K562 (cell line): Measurements from ENCODE around the gene EZH1. TPM values are rescaled to one million over a fixed set of nuclear protein-coding genes. Genes with fewer than 3 reads are reported as not detected.

Experiments
- ARID2 ChIP-seq: fragments of 450-650 bp; IDR thresholded peaks from 2 replicates; pipeline ENCODE4 v1.6.1; 2017; ENCODE audit warnings: antibody characterized with exemption, mild to moderate bottlenecking
- EGR1 ChIP-seq: fragments of 450-650 bp; conservative IDR thresholded peaks from 2 replicates; pipeline ENCODE4 v1.6.1; 2017; ENCODE audit warnings: mild to moderate bottlenecking
- FOXP4 ChIP-seq: sonication (generic); formaldehyde crosslinking; IDR thresholded peaks from 2 replicates; pipeline ENCODE4 v1.8.0; 2022; ENCODE audit warnings: mild to moderate bottlenecking, missing genetic modification reagents, borderline replicate concordance
- HMG20B ChIP-seq: fragments of 250-450 bp; sonication (Bioruptor Pico); IDR thresholded peaks from 2 replicates; pipeline ENCODE4 v1.5.0; 2021; ENCODE audit warnings: mild to moderate bottlenecking
- HNRNPUL1 ChIP-seq: fragments of 200-400 bp; formaldehyde crosslinking; IDR thresholded peaks from 2 replicates; pipeline ENCODE4 v1.6.1; 2017; ENCODE audit warnings: low read length
- JUN ChIP-seq, 2 experiments: sonication (generic) in 1 of 2; formaldehyde crosslinking in 1 of 2; IDR thresholded peaks; 2 replicates each; pipeline versions ENCODE4 v1.6.1 to v1.8.0; 2012 to 2022; ENCODE audit warnings: borderline replicate concordance in 2 of 2, mild to moderate bottlenecking in 2 of 2, improper control_type of control experiment in 1 of 2, low read depth in 1 of 2, low read length in 1 of 2, missing genetic modification reagents in 1 of 2
- KAT7 ChIP-seq: sonication (generic); formaldehyde crosslinking; IDR thresholded peaks from 2 replicates; pipeline ENCODE4 v1.8.0; 2022; ENCODE audit warnings: missing genetic modification reagents, mild to moderate bottlenecking, borderline replicate concordance
- LEF1 ChIP-seq: fragments of 450-650 bp; IDR thresholded peaks from 2 replicates; pipeline ENCODE4 v1.6.1; 2016; ENCODE audit warnings: mild to moderate bottlenecking
- MIER1 ChIP-seq: fragments of 450-650 bp; IDR thresholded peaks from 2 replicates; pipeline ENCODE4 v1.6.1; 2016; ENCODE audit warnings: antibody characterized with exemption, mild to moderate bottlenecking, low read depth
- MYNN ChIP-seq, 2 experiments: sonication (generic); formaldehyde crosslinking in 1 of 2; IDR thresholded peaks; 2 replicates each; pipeline versions ENCODE4 v1.5.0 to v1.6.1; 2016 to 2020; ENCODE audit warnings: antibody characterized with exemption in 1 of 2, missing genetic modification reagents in 1 of 2
- NR2C2 ChIP-seq, 2 experiments: fragments of 200-800 bp in 1 of 2; sonication (Bioruptor generic) in 1 of 2; sonication (generic) in 1 of 2; formaldehyde crosslinking in 1 of 2; IDR thresholded peaks; 2 replicates each; pipeline versions ENCODE4 v1.6.1 to v1.8.0; 2016 to 2022; ENCODE audit warnings: mild to moderate bottlenecking in 1 of 2, missing compliant biosample characterization in 1 of 2, missing genetic modification characterization in 1 of 2, missing genetic modification reagents in 1 of 2
- ZBTB11 ChIP-seq, 3 experiments: fragments of 200-800 bp in 1 of 3; fragments of 250-450 bp in 1 of 3; fragments of 450-650 bp in 1 of 3; sonication (Bioruptor Pico) in 1 of 3; sonication (Bioruptor generic) in 1 of 3; formaldehyde crosslinking in 1 of 3; IDR thresholded peaks; 2 replicates each; pipeline versions ENCODE4 v1.6.1 to v1.8.0; 2016 to 2022; ENCODE audit warnings: mild to moderate bottlenecking in 2 of 3, missing genetic modification characterization in 2 of 3, missing compliant biosample characterization in 1 of 3, moderate library complexity in 1 of 3
- ZBTB9 ChIP-seq: fragments of 450-650 bp; formaldehyde crosslinking; IDR thresholded peaks from 2 replicates; pipeline ENCODE4 v1.4.0; 2020; ENCODE audit warnings: mild to moderate bottlenecking, moderate library complexity
- ZNF583 ChIP-seq: fragments of 250-450 bp; sonication (Bioruptor Pico); IDR thresholded peaks from 2 replicates; pipeline ENCODE4 v1.4.0; 2020
- ZNF655 ChIP-seq: fragments of 250-450 bp; sonication (Bioruptor Pico); IDR thresholded peaks from 2 replicates; pipeline ENCODE4 v1.5.0; 2021
- polyA plus RNA-seq, 8 experiments: library from polyadenylated mRNA; depleted of rRNA in 4 of 8; stranded (reverse) in 5 of 8; unstranded in 3 of 8; fragments of >200 nt; fragmentation: Nextera tagmentation in 2 of 8; fragmentation: Illumina TruSeq in 1 of 8; extraction: Ambion mirVana in 2 of 8; extraction: Trizol in 1 of 8; gene quantifications; 2 replicates each; pipeline versions ENCODE4 v1.2.1 to v1.2.3, GENCODE V29; 2011 to 2014; ENCODE audit warnings: inconsistent platforms in 1 of 8, missing spikeins in 1 of 8
- total RNA-seq, 7 experiments: library from RNA; depleted of rRNA in 6 of 7; stranded (reverse); fragments of >200 nt in 6 of 7; fragmentation: Illumina TruSeq in 2 of 7; extraction: Trizol in 2 of 7; gene quantifications; 2 replicates each; pipeline versions ENCODE4 v1.2.1 to v1.2.3, GENCODE V29; 2011 to 2021; ENCODE audit warnings: low replicate concordance in 1 of 7
- TF ChIP-seq, protein P1 (sequence below): fragments of 250-450 bp; sonication (Bioruptor Pico); IDR thresholded peaks from 2 replicates; pipeline ENCODE4 v1.5.0; 2020; ENCODE audit warnings: mild to moderate bottlenecking, borderline replicate concordance

The EZH1 gene
- total and polyA plus RNA-seq, 9 of the 15 experiments (the other 6 are each of a cell fraction or from before 2014, with no cell fraction given), result 8.6 to 40.8 (median 22.9) TPM

GRCh38 chr17:42750739-42751344, 6.0 kb upstream of the EZH1 start (continued):
- TF ChIP-seq NR2C2 (CRISPR knock-in tag; IDR thresholded peaks at IDR 0.05) (no peak), NR2C2 (tag; IDR thresholded peaks at IDR 0.05) (no peak), KAT7 (CRISPR knock-in tag) (no peak), ZBTB11 (CRISPR knock-in tag; IDR thresholded peaks at IDR 0.05) (peak in 1 of 3 experiments; percentile 78; a peak in 2 of 6 replicates), HMG20B (CRISPR knock-in tag) (no peak), LEF1 (peak; percentile 60; the same call in 1 of the 2 replicates), JUN (IDR thresholded peaks at IDR 0.05; ENCODE audit: borderline replicate concordance, low read depth, low read length) (no peak), JUN (CRISPR knock-in tag; IDR thresholded peaks at IDR 0.05; ENCODE audit: borderline replicate concordance) (no peak), MIER1 (no peak), ZNF655 (CRISPR knock-in tag) (no peak), ZNF583 (CRISPR knock-in tag) (peak; percentile 59; the same call in 1 of the 2 replicates), FOXP4 (no peak), ZBTB9 (CRISPR knock-in tag) (no peak), EGR1 (no peak), ARID2 (no peak), HNRNPUL1 (no peak), MYNN (IDR thresholded peaks at IDR 0.05) (peak; percentile 73), MYNN (CRISPR knock-in tag; IDR thresholded peaks at IDR 0.05) (no peak)
- TF ChIP-seq, protein P1, sequence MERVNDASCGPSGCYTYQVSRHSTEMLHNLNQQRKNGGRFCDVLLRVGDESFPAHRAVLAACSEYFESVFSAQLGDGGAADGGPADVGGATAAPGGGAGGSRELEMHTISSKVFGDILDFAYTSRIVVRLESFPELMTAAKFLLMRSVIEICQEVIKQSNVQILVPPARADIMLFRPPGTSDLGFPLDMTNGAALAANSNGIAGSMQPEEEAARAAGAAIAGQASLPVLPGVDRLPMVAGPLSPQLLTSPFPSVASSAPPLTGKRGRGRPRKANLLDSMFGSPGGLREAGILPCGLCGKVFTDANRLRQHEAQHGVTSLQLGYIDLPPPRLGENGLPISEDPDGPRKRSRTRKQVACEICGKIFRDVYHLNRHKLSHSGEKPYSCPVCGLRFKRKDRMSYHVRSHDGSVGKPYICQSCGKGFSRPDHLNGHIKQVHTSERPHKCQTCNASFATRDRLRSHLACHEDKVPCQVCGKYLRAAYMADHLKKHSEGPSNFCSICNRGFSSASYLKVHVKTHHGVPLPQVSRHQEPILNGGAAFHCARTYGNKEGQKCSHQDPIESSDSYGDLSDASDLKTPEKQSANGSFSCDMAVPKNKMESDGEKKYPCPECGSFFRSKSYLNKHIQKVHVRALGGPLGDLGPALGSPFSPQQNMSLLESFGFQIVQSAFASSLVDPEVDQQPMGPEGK (CRISPR knock-in tag), result no peak
